Measurements from ENCODE around the gene ARHGAP9. TPM values are rescaled to one million over a fixed set of nuclear protein-coding genes. Genes with fewer than 3 reads are reported as not detected.
"Not testable (repeated sequence)": the region's sequence is repeated elsewhere in the genome, so short reads cannot be mapped to it uniquely, and the experiment has no call there.

ARHGAP9 gene
- total RNA-seq, 1 experiment from 2014 or later: 9.3 TPM

- peaks cover 91% of the 10 kb centered on the region for H3K36me3 ChIP-seq
- H3K9me3 ChIP-seq (replicated peaks): no peaks in the 10 kb centered on the region
- H3K4me3 ChIP-seq: no peak overlapping the region
- H3K4me1 ChIP-seq: no peaks in the 10 kb centered on the region
- no peak for DNase-seq
- no peaks in the 10 kb centered on the region for H3K27me3 ChIP-seq
- no peak overlapping the region for H3K27ac ChIP-seq
Observed at GRCh38 chr12:57512665-57513064, 33.0 kb upstream of the ARHGAP9 start.

GRCh38 chr12:57511588-57512325 is 32.1 kb upstream of the ARHGAP9 start:
- DNase-seq: no peak
- Histone ChIP-seq H3K27me3 (no peaks in the 10 kb centered on the region), H3K4me1 (no peaks in the 10 kb centered on the region), H3K36me3 (peaks cover 82% of the 10 kb centered on the region), H3K4me3 (no peak overlapping the region), H3K27ac (no peak overlapping the region), H3K9me3 (replicated peaks) (no peaks in the 10 kb centered on the region)

DNA sequence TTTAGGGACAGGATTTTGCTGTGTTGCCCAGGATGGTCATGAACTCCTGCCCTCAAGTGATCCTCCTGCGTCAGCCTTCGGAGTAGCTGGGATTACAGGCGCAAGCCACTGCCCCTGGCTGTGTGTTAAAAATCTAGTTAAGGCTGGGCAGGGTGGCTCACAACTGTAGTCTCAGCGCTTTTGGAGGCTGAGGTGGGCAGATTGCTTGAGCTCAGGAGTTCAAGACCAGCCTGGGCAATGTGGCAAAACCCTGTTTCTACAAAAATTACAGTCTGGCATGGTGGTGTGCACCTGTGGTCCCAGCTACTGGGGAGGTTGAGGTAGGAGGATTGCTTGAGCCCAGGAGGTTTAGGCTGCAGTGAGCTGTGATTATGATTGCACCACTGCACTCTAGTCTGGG is 31.5 kb upstream of the ARHGAP9 start:
- DNase-seq: no peak
- Histone ChIP-seq H3K9me3 (replicated peaks) (peaks cover 4% of the 10 kb centered on the region), H3K27ac (no peak overlapping the region), H3K36me3 (peaks cover 82% of the 10 kb centered on the region), H3K27me3 (no peaks in the 10 kb centered on the region), H3K4me1 (no peaks in the 10 kb centered on the region), H3K4me3 (no peak overlapping the region)

GRCh38 chr12:57507796-57508195 is 28.1 kb upstream of the ARHGAP9 start:
- H3K27me3 ChIP-seq; DNase-seq; H3K4me1 ChIP-seq; H3K9me3 ChIP-seq (replicated peaks); H3K27ac ChIP-seq; H3K4me3 ChIP-seq: not testable (repeated sequence)
- H3K36me3 ChIP-seq: peaks cover 82% of the 10 kb centered on the region

DNA sequence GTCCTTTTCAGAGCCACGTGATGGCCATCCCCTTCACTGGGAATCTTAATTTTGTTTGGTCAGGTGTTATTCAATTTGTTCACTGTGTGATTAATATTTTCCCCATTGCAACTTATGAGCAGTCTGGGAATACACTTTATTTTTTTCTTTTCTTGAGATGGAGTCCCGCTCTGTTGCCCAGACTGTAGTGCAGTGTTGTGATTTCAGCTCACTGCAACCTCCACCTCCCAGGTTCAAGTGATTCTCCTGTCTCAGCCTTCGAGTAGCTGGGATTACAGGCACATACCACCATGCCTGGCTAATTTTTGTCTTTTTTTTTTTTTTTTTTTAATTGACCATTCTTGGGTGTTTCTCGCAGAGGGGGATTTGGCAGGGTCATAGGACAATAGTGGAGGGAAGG is 26.9 kb upstream of the ARHGAP9 start:
- peaks cover 80% of the 10 kb centered on the region for H3K36me3 ChIP-seq
- H3K27ac ChIP-seq; H3K4me1 ChIP-seq; H3K9me3 ChIP-seq (replicated peaks); H3K27me3 ChIP-seq; H3K4me3 ChIP-seq; DNase-seq: not testable (repeated sequence)

DNA sequence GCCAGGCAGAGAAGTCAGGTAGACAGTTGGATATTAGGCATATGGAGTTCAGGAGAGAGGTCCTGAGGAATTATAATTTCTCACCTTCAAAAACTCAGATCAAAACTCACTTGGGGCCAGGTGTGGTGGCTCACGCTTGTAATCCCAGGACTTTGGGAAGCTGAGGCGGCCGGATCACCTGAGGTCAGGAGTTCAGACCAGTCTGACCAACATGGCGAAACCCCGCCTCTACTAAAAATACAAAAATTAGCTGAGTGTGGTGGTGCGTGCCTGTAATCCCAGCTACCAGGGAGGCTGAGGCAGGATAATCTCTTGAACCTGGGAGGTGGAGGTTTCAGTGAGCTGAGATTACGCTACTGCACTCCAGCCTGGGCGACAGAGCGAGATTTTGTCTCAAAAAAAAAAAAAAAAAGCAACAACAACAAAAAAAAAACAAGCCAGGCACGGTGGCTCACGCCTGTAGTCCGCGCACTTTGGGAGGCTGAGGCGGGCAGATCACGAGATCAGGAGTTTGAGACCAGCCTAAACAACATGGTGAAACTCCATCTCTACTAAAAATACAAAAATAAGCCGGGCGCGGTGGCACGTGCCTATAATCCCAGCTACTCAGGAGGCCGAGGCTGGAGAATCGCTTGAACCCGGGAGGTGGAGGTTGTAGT is 22.8 kb upstream of the ARHGAP9 start:
- peaks cover 89% of the 10 kb centered on the region for H3K36me3 ChIP-seq
- DNase-seq; H3K27me3 ChIP-seq; H3K4me3 ChIP-seq; H3K27ac ChIP-seq; H3K9me3 ChIP-seq (replicated peaks); H3K4me1 ChIP-seq: not testable (repeated sequence)

GRCh38 chr12:57500213-57500612 is 20.5 kb upstream of the ARHGAP9 start:
- no peak for DNase-seq

DNA sequence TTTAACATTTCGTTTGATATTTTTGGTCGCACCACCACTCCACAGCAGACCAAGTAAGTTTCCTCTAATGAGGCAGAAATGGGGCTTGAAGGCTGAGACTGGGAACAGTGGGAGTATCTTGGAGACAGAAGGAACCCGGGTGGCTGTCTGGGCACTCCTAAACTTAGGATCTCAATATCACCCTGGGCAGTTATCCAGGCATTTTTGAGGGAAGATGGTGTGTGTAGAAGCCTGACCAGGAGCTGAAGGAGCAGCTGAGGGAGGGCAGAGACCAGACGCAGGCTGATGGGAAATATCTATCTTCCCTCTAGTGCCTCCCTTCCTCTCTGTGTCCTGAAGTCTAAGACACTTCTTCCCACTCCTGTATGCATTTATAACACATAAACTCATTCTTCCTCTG is 18.9 kb upstream of the ARHGAP9 start:
- Histone ChIP-seq H3K36me3 (peaks cover 83% of the 10 kb centered on the region), H3K9me3 (replicated peaks) (no peaks in the 10 kb centered on the region)
- no peak for DNase-seq

More at GRCh38 chr12:57500213-57500612, 20.5 kb upstream of the ARHGAP9 start:
- Histone ChIP-seq H3K9me3 (replicated peaks) (no peaks in the 10 kb centered on the region), H3K27ac (no peak overlapping the region), H3K4me1 (no peaks in the 10 kb centered on the region), H3K36me3 (peaks cover 92% of the 10 kb centered on the region), H3K27me3 (no peaks in the 10 kb centered on the region), H3K4me3 (no peak overlapping the region)

DNA sequence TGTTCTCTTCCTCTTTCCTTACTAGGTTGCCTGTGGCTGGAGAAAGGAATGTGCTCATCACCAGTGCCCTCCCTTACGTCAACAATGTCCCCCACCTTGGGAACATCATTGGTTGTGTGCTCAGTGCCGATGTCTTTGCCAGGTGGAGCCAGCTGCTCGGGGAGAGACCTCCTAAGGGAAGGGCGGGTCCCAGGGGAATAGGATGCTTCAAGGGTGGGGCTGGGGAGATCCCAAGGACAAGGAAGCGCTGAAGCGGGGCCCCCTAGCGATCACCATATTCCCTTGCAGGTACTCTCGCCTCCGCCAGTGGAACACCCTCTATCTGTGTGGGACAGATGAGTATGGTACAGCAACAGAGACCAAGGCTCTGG is 18.5 kb upstream of the ARHGAP9 start:
- Histone ChIP-seq H3K4me3 (no peak overlapping the region), H3K4me1 (no peaks in the 10 kb centered on the region), H3K27me3 (no peaks in the 10 kb centered on the region), H3K27ac (no peak overlapping the region), H3K36me3 (peaks cover 79% of the 10 kb centered on the region), H3K9me3 (replicated peaks) (no peaks in the 10 kb centered on the region)
- DNase-seq: peak in 1 of 2 experiments; percentile 66

More for the DNA sequence above, 18.9 kb upstream of the ARHGAP9 start:
- Histone ChIP-seq H3K4me3 (no peak overlapping the region), H3K27ac (no peak overlapping the region), H3K4me1 (no peaks in the 10 kb centered on the region), H3K27me3 (no peaks in the 10 kb centered on the region)

DNA sequence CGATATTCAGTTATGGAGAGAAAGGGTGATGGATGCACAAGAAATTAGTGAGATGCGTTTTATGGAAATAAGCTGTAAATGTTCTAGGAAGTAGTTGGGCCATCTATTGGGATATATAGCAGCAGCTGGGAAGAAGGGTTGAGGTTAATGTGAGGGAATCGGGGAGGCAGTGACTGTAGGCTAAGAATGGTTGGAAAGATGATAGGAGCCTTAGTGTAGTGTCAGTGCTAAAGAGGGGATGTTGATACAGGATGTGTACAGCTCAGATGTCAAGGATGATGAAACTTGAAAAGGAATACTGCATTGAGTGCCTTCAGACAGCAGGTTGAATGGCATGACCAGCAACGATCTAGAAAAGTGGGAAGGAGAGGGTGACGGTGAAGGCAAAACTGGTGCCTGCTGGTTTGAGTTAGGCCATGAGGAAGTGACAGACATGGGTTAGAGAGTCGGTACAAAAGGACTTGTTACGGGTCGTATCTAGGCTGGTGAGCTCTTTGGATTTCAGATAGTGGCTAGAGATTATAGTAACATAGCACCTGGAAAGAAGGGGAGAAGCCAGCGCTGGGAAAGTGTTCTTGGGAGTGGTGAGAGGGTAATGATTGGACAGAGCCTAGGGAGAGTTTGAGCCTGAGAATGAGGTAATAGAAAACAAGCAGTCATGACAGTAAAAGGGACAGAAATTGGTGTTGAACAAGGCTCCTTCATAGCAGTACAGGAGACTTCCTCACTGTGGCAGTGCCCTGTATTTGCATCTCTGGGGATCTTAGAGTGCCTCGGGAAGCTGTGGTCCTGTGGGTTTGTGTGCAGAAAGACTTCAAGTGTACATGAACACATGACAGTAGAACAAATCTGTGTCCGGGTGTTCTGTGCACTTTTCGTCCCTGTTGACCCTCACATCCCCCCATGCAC is 17.8 kb upstream of the ARHGAP9 start:
- no peak overlapping the region for H3K4me3 ChIP-seq
- H3K36me3 ChIP-seq: peaks cover 80% of the 10 kb centered on the region
- no peak for DNase-seq
- no peaks in the 10 kb centered on the region for H3K27me3 ChIP-seq
- no peaks in the 10 kb centered on the region for H3K4me1 ChIP-seq
- H3K9me3 ChIP-seq (replicated peaks): no peaks in the 10 kb centered on the region; the same call in 1 of the 2 replicates
- no peak overlapping the region for H3K27ac ChIP-seq

GRCh38 chr12:57496822-57497221 is 17.2 kb upstream of the ARHGAP9 start:
- Histone ChIP-seq H3K27ac (no peak overlapping the region), H3K4me1 (no peaks in the 10 kb centered on the region), H3K9me3 (replicated peaks) (no peaks in the 10 kb centered on the region; the same call in 1 of the 2 replicates), H3K4me3 (no peak overlapping the region), H3K27me3 (no peaks in the 10 kb centered on the region), H3K36me3 (peaks cover 79% of the 10 kb centered on the region)
- DNase-seq: no peak

DNA sequence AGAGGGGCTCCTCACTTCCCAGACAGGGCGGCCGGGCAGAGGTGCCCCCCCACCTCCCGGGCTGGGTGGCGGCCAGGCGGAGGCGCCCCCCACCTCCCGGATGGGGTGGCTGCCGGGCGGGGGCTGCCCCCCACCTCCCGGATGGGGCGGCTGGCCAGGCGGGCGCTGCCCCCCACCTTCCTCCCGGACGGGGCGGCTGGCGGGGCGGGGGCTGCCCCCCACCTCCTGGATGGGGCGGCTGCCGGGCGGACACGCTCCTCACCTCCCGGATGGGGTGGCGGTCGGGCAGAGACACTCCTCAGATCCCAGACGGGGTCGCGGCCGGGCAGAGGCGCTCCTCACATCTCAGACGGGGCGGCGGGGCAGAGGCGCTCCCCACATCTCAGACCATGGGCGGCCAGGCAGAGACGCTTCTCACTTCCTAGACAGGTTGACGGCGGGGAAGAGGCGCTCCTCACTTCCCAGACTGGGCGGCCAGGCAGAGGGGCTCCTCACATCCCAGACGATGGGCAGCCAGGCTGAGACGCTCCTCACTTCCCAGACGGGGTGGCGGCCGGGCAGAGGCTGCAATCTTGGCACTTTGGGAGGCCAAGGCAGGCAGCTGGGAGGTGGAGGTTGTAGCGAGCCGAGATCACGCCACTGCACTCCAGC is 15.5 kb upstream of the ARHGAP9 start:
- not testable (repeated sequence) for H3K27me3 ChIP-seq; H3K9me3 ChIP-seq (replicated peaks); H3K4me3 ChIP-seq; DNase-seq; H3K27ac ChIP-seq; H3K4me1 ChIP-seq
- peaks cover 77% of the 10 kb centered on the region for H3K36me3 ChIP-seq

DNA sequence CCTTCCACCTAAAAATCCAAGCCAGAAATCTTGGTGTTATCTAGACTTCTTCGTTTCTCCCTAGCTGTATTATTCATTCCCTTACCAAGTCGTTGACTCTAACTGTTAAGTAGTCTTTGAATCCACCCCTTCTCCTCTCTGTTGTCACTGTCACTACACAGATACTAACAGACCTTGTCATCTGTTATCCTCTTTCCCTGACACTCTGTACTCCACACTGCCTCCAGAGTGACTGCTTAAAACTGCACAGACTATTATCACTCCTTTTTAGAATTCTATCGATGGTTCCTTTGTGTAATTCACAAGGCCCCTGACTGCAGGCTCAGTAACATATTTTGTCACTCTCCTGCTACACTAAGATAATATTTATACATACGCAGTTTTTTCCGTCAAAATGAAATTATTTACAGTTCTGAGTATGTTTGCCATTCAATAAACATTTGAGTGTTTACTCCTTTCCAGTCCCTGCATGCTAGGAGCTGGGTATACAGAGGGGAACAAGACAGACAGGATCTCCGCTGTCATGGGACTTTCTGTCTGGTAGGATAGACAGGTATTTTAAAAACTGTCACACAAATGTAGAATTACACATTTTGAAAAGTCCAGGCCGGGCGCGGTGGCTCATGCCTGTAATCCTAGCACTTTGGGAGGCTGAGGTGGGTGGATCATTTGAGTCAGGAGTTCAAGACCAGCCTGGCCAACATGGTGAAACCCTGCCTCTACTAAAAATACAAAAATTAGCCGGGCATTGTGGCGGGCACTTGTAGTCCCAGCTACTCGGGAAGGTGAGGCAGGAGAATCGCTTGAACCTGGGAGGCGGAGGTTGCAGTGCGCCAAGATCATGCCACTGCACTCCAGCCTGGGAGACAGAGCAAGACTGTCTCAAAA is 12.0 kb upstream of the ARHGAP9 start:
- peak in 1 of 2 experiments; percentile 67 for DNase-seq
- Histone ChIP-seq H3K4me3 (no peak overlapping the region), H3K36me3 (peaks cover 57% of the 10 kb centered on the region), H3K4me1 (peaks cover 10% of the 10 kb centered on the region), H3K27ac (no peak overlapping the region), H3K9me3 (replicated peaks) (no peaks in the 10 kb centered on the region; the same call in 1 of the 2 replicates), H3K27me3 (no peaks in the 10 kb centered on the region)

- Histone ChIP-seq H3K27ac (no peak overlapping the region), H3K4me3 (no peak overlapping the region), H3K4me1 (peaks cover 10% of the 10 kb centered on the region), H3K27me3 (no peaks in the 10 kb centered on the region), H3K9me3 (replicated peaks) (no peaks in the 10 kb centered on the region; the same call in 1 of the 2 replicates), H3K36me3 (peaks cover 47% of the 10 kb centered on the region)
- DNase-seq: no peak
Observed at GRCh38 chr12:57490126-57490525, 10.5 kb upstream of the ARHGAP9 start.

All from SJCRH30 (cell line).